Stimulated activated naive CD4-positive, alpha-beta T cell (primary cell): ENCODE measurements around the gene CBR1.
"Not testable (repeated sequence)": the region's sequence is repeated elsewhere in the genome, so short reads cannot be mapped to it uniquely, and the experiment has no call there.

Source experiments
- DNase-seq, 6 experiments: peaks; one replicate each; lab custom pipeline; 2025; lab: John Stamatoyannopoulos, UW

Gene CBR1

GRCh38 chr21:36079671-36080070 lies 9.8 kb downstream of the CBR1 start:
- no peak for DNase-seq

- DNase-seq: no peak
Measured at GRCh38 chr21:36080386-36080785, 10.6 kb downstream of the CBR1 start.

- no peak for DNase-seq
Measured at GRCh38 chr21:36082237-36082664, 12.4 kb downstream of the CBR1 start.

- DNase-seq: no peak
Measured at GRCh38 chr21:36087362-36088138, 17.7 kb downstream of the CBR1 start.

- no peak for DNase-seq
Measured at GRCh38 chr21:36089946-36090345, 20.1 kb downstream of the CBR1 start.

- DNase-seq: no peak
Measured at GRCh38 chr21:36092681-36093080, 22.9 kb downstream of the CBR1 start.

- DNase-seq: no peak
Measured at GRCh38 chr21:36093512-36093911, 23.7 kb downstream of the CBR1 start.

- DNase-seq: no peak
Measured at GRCh38 chr21:36096398-36097290, 26.8 kb downstream of the CBR1 start.

- no peak for DNase-seq
Measured at GRCh38 chr21:36097427-36098181, 27.8 kb downstream of the CBR1 start.

GRCh38 chr21:36098182-36098532 lies 28.3 kb downstream of the CBR1 start:
- DNase-seq: no peak

GRCh38 chr21:36099000-36099399 lies 29.2 kb downstream of the CBR1 start:
- DNase-seq: no peak

- not testable (repeated sequence) for DNase-seq
Measured at GRCh38 chr21:36099695-36100211, 29.9 kb downstream of the CBR1 start.

- DNase-seq: no peak
Measured at GRCh38 chr21:36100971-36101641, 31.3 kb downstream of the CBR1 start.

GRCh38 chr21:36103434-36103833 lies 33.6 kb downstream of the CBR1 start:
- DNase-seq: no peak

- DNase-seq: peak; percentile 22 to 64 (median 45)
Measured at GRCh38 chr21:36104317-36105300, 34.8 kb downstream of the CBR1 start.

- no peak for DNase-seq
Measured at GRCh38 chr21:36105327-36105842, 35.6 kb downstream of the CBR1 start.

- no peak for DNase-seq
Measured at GRCh38 chr21:36109868-36110267, 40.0 kb downstream of the CBR1 start.

- DNase-seq: no peak
Measured at GRCh38 chr21:36111238-36111637, 41.4 kb downstream of the CBR1 start.

- peak; percentile 47 to 88 (median 72) for DNase-seq
Measured at GRCh38 chr21:36113647-36114428, 44.0 kb downstream of the CBR1 start.
